Activated naive CD8-positive, alpha-beta T cell treated with anti-CD3 and anti-CD28 coated beads, Interleukin-2, amount 50 U/mL, for 24 hours (primary cell): Measurements from ENCODE around the gene RPL27A.

ENCODE experiments used
- ATAC-seq: fragments of 150-1000 bp; cut with Tn5 transposase; one replicate; pipeline ENCODE4 v1.10.0; 2021
- DNase-seq: peaks from one replicate; pipeline ENCODE4 v3.0.0; 2021
- H3K27ac Mint-ChIP-seq: one replicate; pipeline ENCODE4 v1.8.0; 2021; ENCODE audit warnings: mild to moderate bottlenecking, mixed read lengths
- H3K27me3 Mint-ChIP-seq: one replicate; pipeline ENCODE4 v1.8.0; 2021; ENCODE audit warnings: mixed read lengths
- H3K36me3 Mint-ChIP-seq: one replicate; pipeline ENCODE4 v1.8.0; 2021; ENCODE audit warnings: low read depth, mixed read lengths
- H3K4me1 Mint-ChIP-seq: one replicate; pipeline ENCODE4 v1.8.0; 2021; ENCODE audit warnings: mixed read lengths
- H3K4me3 Mint-ChIP-seq: one replicate; pipeline ENCODE4 v1.8.0; 2021; ENCODE audit warnings: mild to moderate bottlenecking, moderate library complexity, mixed read lengths
- H3K9me3 Mint-ChIP-seq: one replicate; pipeline ENCODE4 v1.8.0; 2021; ENCODE audit warnings: mixed read lengths

The RPL27A gene

GRCh38 chr11:8731647-8732323 is 49.2 kb downstream of the RPL27A start:
- H3K9me3 Mint-ChIP-seq = no peaks in the 10 kb centered on the region
- ATAC-seq (no peak), DNase-seq (no peak)
- H3K36me3 Mint-ChIP-seq = no peaks in the 10 kb centered on the region
- H3K27me3 Mint-ChIP-seq = peaks cover 5% of the 10 kb centered on the region
- no peak overlapping the region for H3K4me3 Mint-ChIP-seq
- peak overlapping the region; percentile 52 for H3K27ac Mint-ChIP-seq
- peaks cover 10% of the 10 kb centered on the region for H3K4me1 Mint-ChIP-seq

DNA sequence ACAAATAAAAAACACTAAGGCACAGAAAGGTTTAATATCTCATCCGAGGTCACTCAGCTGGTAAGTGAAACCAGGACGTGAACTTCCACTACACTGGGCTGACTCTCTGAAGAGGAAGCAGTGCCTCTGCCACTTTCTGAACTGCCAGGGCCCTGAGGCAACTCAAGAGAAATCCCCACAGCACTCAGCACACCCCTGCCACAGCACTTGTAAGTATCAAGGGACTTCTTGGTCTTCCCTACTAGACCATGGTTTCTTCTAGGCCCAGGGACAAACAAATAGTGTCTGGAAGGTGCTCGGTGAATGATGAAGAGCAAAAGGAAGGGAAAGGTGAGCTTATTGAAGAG is 49.7 kb downstream of the RPL27A start:
- H3K27me3 Mint-ChIP-seq = peaks cover 3% of the 10 kb centered on the region
- H3K27ac Mint-ChIP-seq = peak overlapping the region; percentile 52
- DNase-seq (no peak), ATAC-seq (no peak)
- no peak overlapping the region for H3K4me3 Mint-ChIP-seq
- no peaks in the 10 kb centered on the region for H3K9me3 Mint-ChIP-seq
- H3K36me3 Mint-ChIP-seq = no peaks in the 10 kb centered on the region
- peaks cover 10% of the 10 kb centered on the region for H3K4me1 Mint-ChIP-seq

DNA sequence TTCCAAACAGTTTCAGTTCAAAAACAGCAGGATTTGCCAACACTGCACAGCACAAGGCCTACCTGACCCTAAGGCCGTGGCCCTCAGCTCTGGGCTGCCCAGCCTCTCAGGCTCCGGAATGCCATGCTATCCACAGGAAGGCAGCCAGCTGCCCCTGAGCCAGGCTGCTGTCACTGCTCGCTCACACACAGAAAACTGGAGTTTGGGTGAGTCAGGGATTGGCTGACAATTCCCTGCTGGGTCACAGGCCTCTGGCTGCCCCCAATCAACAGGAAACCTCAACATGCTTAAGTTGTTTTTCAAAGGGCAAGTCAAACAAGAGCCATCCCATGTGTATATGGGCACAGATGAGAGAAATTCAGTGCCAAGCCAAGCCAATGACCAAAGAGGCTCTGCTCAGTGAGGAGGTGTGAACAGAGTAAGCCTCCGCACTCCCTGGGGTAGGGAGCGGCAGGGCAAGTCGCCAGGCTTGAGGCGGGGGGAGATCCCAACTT is 50.2 kb downstream of the RPL27A start:
- peak overlapping the region; percentile 52 for H3K27ac Mint-ChIP-seq
- no peak for DNase-seq
- ATAC-seq = no peak
- H3K4me1 Mint-ChIP-seq = peaks cover 10% of the 10 kb centered on the region
- H3K9me3 Mint-ChIP-seq = no peaks in the 10 kb centered on the region
- no peaks in the 10 kb centered on the region for H3K36me3 Mint-ChIP-seq
- no peak overlapping the region for H3K4me3 Mint-ChIP-seq
- H3K27me3 Mint-ChIP-seq = no peaks in the 10 kb centered on the region

DNA sequence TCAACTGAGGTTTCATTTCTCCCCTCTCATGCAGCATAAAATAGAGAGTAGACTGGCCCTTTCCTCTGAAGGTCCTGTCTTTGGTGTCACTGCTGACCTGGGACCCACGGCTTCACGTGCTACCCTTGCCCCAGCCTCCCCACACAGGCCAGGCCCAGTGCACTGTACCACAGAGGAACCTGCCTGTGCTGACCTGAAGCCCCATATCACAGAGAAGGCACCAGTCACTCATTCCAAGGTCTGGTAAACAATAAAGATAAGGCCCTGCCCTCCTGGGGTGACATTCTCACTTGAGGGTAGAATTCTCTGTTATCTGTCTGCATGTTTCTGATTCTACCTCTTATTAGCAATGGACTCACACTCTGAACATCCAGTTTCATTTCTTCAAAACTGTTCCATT is 51.3 kb downstream of the RPL27A start:
- H3K4me1 Mint-ChIP-seq = peaks cover 6% of the 10 kb centered on the region
- DNase-seq = no peak
- H3K27ac Mint-ChIP-seq = no peak overlapping the region
- H3K9me3 Mint-ChIP-seq = no peaks in the 10 kb centered on the region
- no peaks in the 10 kb centered on the region for H3K27me3 Mint-ChIP-seq
- ATAC-seq = no peak
- no peaks in the 10 kb centered on the region for H3K36me3 Mint-ChIP-seq
- no peak overlapping the region for H3K4me3 Mint-ChIP-seq

GRCh38 chr11:8735094-8735493 is 52.5 kb downstream of the RPL27A start:
- H3K4me3 Mint-ChIP-seq = no peak overlapping the region
- DNase-seq = no peak
- ATAC-seq = no peak
- peaks cover 5% of the 10 kb centered on the region for H3K4me1 Mint-ChIP-seq
- no peaks in the 10 kb centered on the region for H3K9me3 Mint-ChIP-seq
- H3K27ac Mint-ChIP-seq = no peak overlapping the region
- H3K27me3 Mint-ChIP-seq = no peaks in the 10 kb centered on the region
- H3K36me3 Mint-ChIP-seq = no peaks in the 10 kb centered on the region

DNA sequence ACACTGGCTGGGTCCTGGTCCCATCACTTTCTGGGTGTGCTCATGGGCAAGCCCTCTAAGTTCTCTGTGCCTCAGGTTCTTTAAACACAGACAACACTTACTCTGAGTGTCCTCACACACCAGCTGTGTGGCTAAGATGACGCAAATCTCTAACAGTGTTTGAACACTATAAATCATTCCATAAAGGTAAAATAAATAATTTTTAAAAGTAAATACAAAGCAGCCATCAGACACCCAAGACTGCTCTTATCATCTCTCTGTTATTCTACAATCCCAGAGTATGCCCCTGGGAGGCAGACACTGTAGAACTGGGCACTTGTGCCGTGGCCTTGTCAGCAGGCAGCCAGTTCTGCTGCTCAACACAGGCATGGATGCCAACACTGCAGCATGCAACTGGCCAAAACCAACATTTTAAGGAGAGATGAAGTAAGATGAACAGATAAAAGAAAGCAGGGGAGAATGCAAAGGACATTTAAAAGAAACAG is 56.8 kb downstream of the RPL27A start:
- DNase-seq (no peak), ATAC-seq (no peak)
- Mint-ChIP-seq H3K4me1 (peaks cover 3% of the 10 kb centered on the region), H3K4me3 (no peak overlapping the region), H3K36me3 (no peaks in the 10 kb centered on the region), H3K27ac (no peak overlapping the region), H3K27me3 (peaks cover 3% of the 10 kb centered on the region), H3K9me3 (no peaks in the 10 kb centered on the region)
